GM21447 (cell line): Measurements from ENCODE around the gene CDC37L1.
"Not testable (repeated sequence)": the region's sequence is repeated elsewhere in the genome, so short reads cannot be mapped to it uniquely, and the experiment has no call there.

Source experiments
- ATAC-seq: cut with Tn5 transposase; IDR thresholded peaks from one replicate; pipeline ENCODE4 v1.9.1; 2021; ENCODE audit not compliant: unreplicated experiment

The CDC37L1 gene

GRCh38 chr9:4750023-4750673 is 70.8 kb downstream of the CDC37L1 start:
- no peak for ATAC-seq

GRCh38 chr9:4754530-4754929 is 75.2 kb downstream of the CDC37L1 start:
- ATAC-seq, result not testable (repeated sequence)

GRCh38 chr9:4755026-4755609 is 75.7 kb downstream of the CDC37L1 start:
- no peak for ATAC-seq

GRCh38 chr9:4756420-4756819 is 77.1 kb downstream of the CDC37L1 start:
- ATAC-seq, result no peak
